ENCODE data around the gene BHLHA9. TPM values are rescaled to one million over a fixed set of nuclear protein-coding genes. Genes with fewer than 3 reads are reported as not detected.

The BHLHA9 gene
- total RNA-seq, 4 donors from 2014 or later: not detected

- no peak for TF ChIP-seq CTCF (IDR thresholded peaks at IDR 0.05 in 4 of 5, conservative IDR thresholded peaks at IDR 0.05 in 1 of 5)
- TF ChIP-seq POLR2A (IDR thresholded peaks at IDR 0.05): no peak
- Histone ChIP-seq H3K36me3 (no peaks in the 10 kb centered on the region), H3K4me1 (no peaks in the 10 kb centered on the region), H3K27me3 (peaks cover 48 to 52% (median 49%) of the 10 kb centered on the region in 3 donors), H3K9me3 (no peaks in the 10 kb centered on the region), H3K4me3 (peak overlapping the region; percentile 5 to 65 (median 50)), H3K27ac (no peak overlapping the region)
- in situ Hi-C loops (cut with MboI; ENCODE audit: low sequenced_read_pairs in 4 of 4) (no loop called here), intact Hi-C loops (cut with DNase I; ENCODE audit: low total_unique reads) (no loop called here)
- ATAC-seq (no peak), DNase-seq (no peak)
Measured at GRCh38 chr17:1228781-1229348, 41.4 kb upstream of the BHLHA9 start.

- no peaks in the 10 kb centered on the region for H3K36me3 ChIP-seq
- peaks cover 0 to 4% of the 10 kb centered on the region in 2 donors for H3K4me1 ChIP-seq
- H3K27ac ChIP-seq: no peak overlapping the region
- H3K9me3 ChIP-seq: no peaks in the 10 kb centered on the region
- peaks cover 48 to 52% (median 49%) of the 10 kb centered on the region in 3 donors for H3K27me3 ChIP-seq
- TF ChIP-seq POLR2A (IDR thresholded peaks at IDR 0.05) (peak; percentile 33 to 52), CTCF (IDR thresholded peaks at IDR 0.05 in 4 of 5, conservative IDR thresholded peaks at IDR 0.05 in 1 of 5) (no peak)
- DNase-seq (peak; percentile 29 to 41), ATAC-seq (peak in 1 of 2 donors; percentile 29)
- intact Hi-C loops (cut with DNase I; ENCODE audit: low total_unique reads): no loop called here
- in situ Hi-C loops (cut with MboI; ENCODE audit: low sequenced_read_pairs in 4 of 4): no loop called here
- peak overlapping the region; percentile 43 to 65 (median 55) for H3K4me3 ChIP-seq
Measured at GRCh38 chr17:1229349-1229899, 40.8 kb upstream of the BHLHA9 start.

DNA sequence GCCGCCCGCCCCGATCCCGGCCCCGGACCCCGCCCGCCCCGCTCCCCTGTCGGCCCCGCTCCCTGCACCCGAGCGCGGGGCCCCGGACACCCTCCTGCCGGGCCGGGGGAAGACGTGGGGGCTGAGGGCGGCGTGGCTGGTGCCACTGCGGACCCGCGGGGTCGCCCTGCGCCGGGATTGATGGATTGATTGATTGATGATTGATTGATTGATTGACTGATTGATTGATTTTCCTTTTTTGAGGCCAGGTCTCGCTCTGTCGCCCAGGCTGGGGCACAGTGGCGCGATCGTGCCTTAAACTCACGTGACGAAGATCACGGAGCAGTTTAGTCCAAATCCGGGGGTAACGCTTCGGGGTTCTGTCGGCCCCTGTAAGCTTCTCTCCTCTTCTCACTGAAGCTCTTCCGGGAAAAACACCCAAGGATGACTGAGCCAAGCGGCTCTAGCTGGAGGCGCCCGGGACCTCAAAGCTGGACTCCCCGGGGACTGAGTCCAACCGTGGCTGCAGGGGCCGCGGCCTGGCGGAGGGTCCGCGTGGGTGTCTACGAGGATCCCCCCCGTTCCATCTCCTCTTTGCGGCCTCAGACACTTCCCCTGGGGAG is 40.2 kb upstream of the BHLHA9 start:
- H3K36me3 ChIP-seq: no peaks in the 10 kb centered on the region
- no peak for TF ChIP-seq CTCF (IDR thresholded peaks at IDR 0.05 in 4 of 5, conservative IDR thresholded peaks at IDR 0.05 in 1 of 5)
- no peak for TF ChIP-seq POLR2A (IDR thresholded peaks at IDR 0.05)
- H3K27me3 ChIP-seq: peaks cover 48 to 52% (median 49%) of the 10 kb centered on the region in 3 donors
- in situ Hi-C loops (cut with MboI; ENCODE audit: low sequenced_read_pairs in 4 of 4): no loop called here
- H3K27ac ChIP-seq: no peak overlapping the region
- ATAC-seq: no peak
- intact Hi-C loops (cut with DNase I; ENCODE audit: low total_unique reads): no loop called here
- H3K9me3 ChIP-seq: no peaks in the 10 kb centered on the region
- peaks cover 0 to 6% of the 10 kb centered on the region in 2 donors for H3K4me1 ChIP-seq
- no peak for DNase-seq
- H3K4me3 ChIP-seq: peak overlapping the region; percentile 22 to 57 (median 48)

DNA sequence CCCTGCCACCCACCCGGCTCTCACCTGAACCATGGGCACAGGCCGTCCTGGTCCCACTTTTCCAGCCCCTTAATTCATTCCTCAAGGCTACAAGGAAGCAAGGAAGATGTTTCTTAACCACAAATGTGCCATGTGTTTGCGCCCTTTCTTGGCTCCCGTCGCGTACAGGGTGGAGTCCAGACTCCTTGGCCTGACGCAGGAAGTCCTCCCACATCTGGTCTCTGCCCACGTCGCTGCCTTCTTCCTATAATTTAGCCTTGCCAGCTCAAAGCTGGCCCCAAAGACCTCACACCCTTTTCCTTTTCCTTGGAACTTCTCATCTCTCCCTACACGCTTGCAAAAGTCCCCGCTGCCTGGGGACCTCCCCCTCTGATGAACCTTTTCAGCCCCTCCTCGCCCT is 38.8 kb upstream of the BHLHA9 start:
- in situ Hi-C loops (cut with MboI; ENCODE audit: low sequenced_read_pairs in 4 of 4): no loop called here
- Histone ChIP-seq H3K27me3 (peaks cover 48 to 52% (median 49%) of the 10 kb centered on the region in 3 donors), H3K27ac (no peak overlapping the region), H3K36me3 (no peaks in the 10 kb centered on the region), H3K4me1 (peaks cover 0 to 6% of the 10 kb centered on the region in 2 donors), H3K4me3 (no peak overlapping the region), H3K9me3 (no peaks in the 10 kb centered on the region)
- ATAC-seq: peak in 1 of 2 donors; percentile 39
- intact Hi-C loops (cut with DNase I; ENCODE audit: low total_unique reads): no loop called here
- DNase-seq: peak; percentile 24 to 36
- TF ChIP-seq CTCF (IDR thresholded peaks at IDR 0.05 in 4 of 5, conservative IDR thresholded peaks at IDR 0.05 in 1 of 5) (no peak), POLR2A (IDR thresholded peaks at IDR 0.05) (no peak)

Data from gastrocnemius medialis (tissue), 4 donors.